Choroid plexus epithelial cell (primary cell): ENCODE measurements around the gene PDSS2.
"Not testable (repeated sequence)": the region's sequence is repeated elsewhere in the genome, so short reads cannot be mapped to it uniquely, and the experiment has no call there.

Source experiments
- DNase-seq: peaks from one replicate; pipeline ENCODE4 v3.0.0-alpha.2; 2010; ENCODE audit warnings: low read depth
- H3K4me3 ChIP-seq: 2 replicates; pipeline ENCODE4 v1.5.1; 2011; ENCODE audit warnings: low read depth, mild to moderate bottlenecking, control low read depth, low read length, moderate library complexity
- CTCF ChIP-seq: conservative IDR thresholded peaks from 2 replicates; pipeline ENCODE4 v1.5.1; 2011; ENCODE audit warnings: low read depth, mild to moderate bottlenecking, control low read depth, inconsistent platforms, low read length, moderate library complexity

PDSS2 gene

GRCh38 chr6:107290491-107290890 lies 168.9 kb downstream of the PDSS2 start:
- DNase-seq: no peak
- no peak overlapping the region for H3K4me3 ChIP-seq
- no peak for TF ChIP-seq CTCF

GRCh38 chr6:107289258-107289657 lies 170.1 kb downstream of the PDSS2 start:
- not testable (repeated sequence) for DNase-seq, H3K4me3 ChIP-seq

GRCh38 chr6:107285683-107286082 lies 173.7 kb downstream of the PDSS2 start:
- not testable (repeated sequence) for H3K4me3 ChIP-seq, DNase-seq

GRCh38 chr6:107284805-107285204 lies 174.6 kb downstream of the PDSS2 start:
- no peak overlapping the region for H3K4me3 ChIP-seq
- DNase-seq: no peak
- TF ChIP-seq CTCF: no peak

- no peak for TF ChIP-seq CTCF
Measured at GRCh38 chr6:107280791-107281190, 178.6 kb downstream of the PDSS2 start.

GRCh38 chr6:107280001-107280400 lies 179.4 kb downstream of the PDSS2 start:
- not testable (repeated sequence) for DNase-seq

More at GRCh38 chr6:107280791-107281190, 178.6 kb downstream of the PDSS2 start:
- no peak overlapping the region for H3K4me3 ChIP-seq
- no peak for DNase-seq

GRCh38 chr6:107275330-107275865 lies 184.0 kb downstream of the PDSS2 start:
- DNase-seq: no peak
- H3K4me3 ChIP-seq: no peak overlapping the region
- TF ChIP-seq CTCF: no peak

More at GRCh38 chr6:107280001-107280400, 179.4 kb downstream of the PDSS2 start:
- not testable (repeated sequence) for H3K4me3 ChIP-seq

- DNase-seq: no peak
Measured at GRCh38 chr6:107274288-107274687, 185.1 kb downstream of the PDSS2 start.

More at GRCh38 chr6:107274288-107274687, 185.1 kb downstream of the PDSS2 start:
- H3K4me3 ChIP-seq: no peak overlapping the region
- TF ChIP-seq CTCF: no peak
